ENCODE measurements around the gene RNF181. TPM values are rescaled to one million over a fixed set of nuclear protein-coding genes. Genes with fewer than 3 reads are reported as not detected.
A peak's percentile ranks its signal among the peaks of the same experiment; 100 is the strongest.

Gene RNF181
- total RNA-seq, 1 experiment from 2014 or later = 77.5 TPM

- TF ChIP-seq CTCF (IDR thresholded peaks at IDR 0.05 in 2 of 3, conservative IDR thresholded peaks at IDR 0.05 in 1 of 3; ENCODE audit: borderline replicate concordance in 1 of 3, insufficient read depth in 1 of 3, low read depth in 2 of 3, low read length in 2 of 3) (no peak), TCF7L2 (IDR thresholded peaks at IDR 0.05; ENCODE audit: borderline replicate concordance, extremely low read depth, insufficient read depth, insufficient read length) (no peak)
These were observed 1.1 kb downstream of the RNF181 start (continued) for GRCh38 chr2:85596486-85597143.

GRCh38 chr2:85597241-85597640 is 1.7 kb downstream of the RNF181 start:
- peaks cover 4 to 5% of the 10 kb centered on the region in 2 experiments; a peak in 3 of 4 replicates for H3K36me3 ChIP-seq (ENCODE audit: control insufficient read depth in 1 of 2, insufficient read depth in 2 of 2, low read length in 2 of 2)
- intact Hi-C loops (cut with micrococcal nuclease) = no loop called here
- H3K9me3 ChIP-seq (ENCODE audit: control insufficient read depth in 1 of 2, insufficient read depth in 1 of 2, low read depth in 1 of 2, low read length in 2 of 2) = no peaks in the 10 kb centered on the region
- TF ChIP-seq ELF1 (IDR thresholded peaks at IDR 0.05; ENCODE audit: borderline replicate concordance, low read depth) (no peak), MAX (IDR thresholded peaks at IDR 0.05) (no peak), ZFX (IDR thresholded peaks at IDR 0.05) (no peak), EZH2 (IDR thresholded peaks at IDR 0.05) (no peak), EGR1 (IDR thresholded peaks at IDR 0.05; ENCODE audit: low read depth) (no peak), TCF7L2 (IDR thresholded peaks at IDR 0.05; ENCODE audit: borderline replicate concordance, extremely low read depth, insufficient read depth, insufficient read length) (no peak), CBX3 (IDR thresholded peaks at IDR 0.05; ENCODE audit: low read depth) (no peak), JUND (IDR thresholded peaks at IDR 0.05) (no peak), ZBTB33 (IDR thresholded peaks at IDR 0.05; ENCODE audit: extremely low read depth, insufficient replicate concordance, low read length) (no peak), ATF3 (IDR thresholded peaks at IDR 0.05) (no peak), RAD21 (IDR thresholded peaks at IDR 0.05; ENCODE audit: low read depth) (no peak), ZNF274 (IDR thresholded peaks at IDR 0.05; ENCODE audit: low read depth, low read length) (no peak), REST (IDR thresholded peaks at IDR 0.05; ENCODE audit: low read depth) (no peak)
- H3K4me1 ChIP-seq (ENCODE audit: control insufficient read depth in 1 of 2, insufficient read depth in 2 of 2, low read length in 2 of 2) = peaks cover 14 to 30% of the 10 kb centered on the region in 2 experiments
- no peak overlapping the region for H3K4me3 ChIP-seq (replicated peaks in 1 of 2; ENCODE audit: low read depth in 1 of 2, low read length in 2 of 2)
- no peaks in the 10 kb centered on the region for H4K20me1 ChIP-seq (ENCODE audit: insufficient read depth)
- H3K27me3 ChIP-seq (ENCODE audit: insufficient read depth, low read length) = no peaks in the 10 kb centered on the region
- CTCF ChIA-PET = no interaction called here
- DNase-seq (ENCODE audit: low read depth, low spot score) (no peak), ATAC-seq (no peak)
- POLR2A ChIA-PET = no interaction called here
- BruUV-seq (replicated peaks) = TSS peak; percentile 44
- no peak overlapping the region for H3K27ac ChIP-seq (ENCODE audit: low read depth, low read length)
- RAD21 ChIA-PET (ENCODE audit: low non-redundant PET in 1 of 2, low total read pairs in 2 of 2, uncharacterized antibody in 2 of 2, unreplicated experiment in 2 of 2) = no interaction called here
- peaks cover 18% of the 10 kb centered on the region for H3K79me2 ChIP-seq (ENCODE audit: insufficient read depth, low read length)
- H3K9ac ChIP-seq (ENCODE audit: low read length) = no peak overlapping the region
- no peaks in the 10 kb centered on the region for H3K9me2 ChIP-seq (ENCODE audit: insufficient read depth)
- H3K4me2 ChIP-seq (ENCODE audit: low read length) = 0 out of 2 replicates have a peak overlapping the region, but pooled peaks have one; percentile 90
- no peak overlapping the region for H2AFZ ChIP-seq (ENCODE audit: low read depth, low read length, poor library complexity, severe bottlenecking)
